ENCODE measurements around the gene LMNA. TPM values are rescaled to one million over a fixed set of nuclear protein-coding genes. Genes with fewer than 3 reads are reported as not detected.

Gene LMNA
- polyA plus RNA-seq, 1 of the 3 experiments (the other 2 are of a cell fraction): 983 TPM

DNA sequence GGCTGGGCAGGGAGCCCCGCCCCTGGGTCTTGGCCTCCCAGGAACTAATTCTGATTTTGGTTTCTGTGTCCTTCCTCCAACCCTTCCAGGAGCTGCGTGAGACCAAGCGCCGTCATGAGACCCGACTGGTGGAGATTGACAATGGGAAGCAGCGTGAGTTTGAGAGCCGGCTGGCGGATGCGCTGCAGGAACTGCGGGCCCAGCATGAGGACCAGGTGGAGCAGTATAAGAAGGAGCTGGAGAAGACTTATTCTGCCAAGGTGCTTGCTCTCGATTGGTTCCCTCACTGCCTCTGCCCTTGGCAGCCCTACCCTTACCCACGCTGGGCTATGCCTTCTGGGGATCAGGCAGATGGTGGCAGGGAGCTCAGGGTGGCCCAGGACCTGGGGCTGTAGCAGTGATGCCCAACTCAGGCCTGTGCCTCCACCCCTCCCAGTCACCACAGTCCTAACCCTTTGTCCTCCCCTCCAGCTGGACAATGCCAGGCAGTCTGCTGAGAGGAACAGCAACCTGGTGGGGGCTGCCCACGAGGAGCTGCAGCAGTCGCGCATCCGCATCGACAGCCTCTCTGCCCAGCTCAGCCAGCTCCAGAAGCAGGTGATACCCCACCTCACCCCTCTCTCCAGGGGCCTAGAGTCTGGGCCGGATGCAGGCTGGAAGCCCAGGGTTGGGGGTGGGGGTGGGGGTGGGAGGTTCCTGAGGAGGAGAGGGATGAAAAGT, 20.4 kb downstream of the LMNA start:
- Histone ChIP-seq H3K9me3 (no peaks in the 10 kb centered on the region), H3K4me1 (ENCODE audit: control insufficient read depth in 1 of 2, insufficient read depth in 2 of 2, low read depth in 1 of 2, low read length in 1 of 2) (peaks cover 5 to 7% of the 10 kb centered on the region in 2 experiments), H3K27me3 (ENCODE audit: insufficient read depth) (no peaks in the 10 kb centered on the region), H3K36me3 (replicated peaks in 1 of 2; ENCODE audit: control insufficient read depth in 1 of 2, insufficient read depth in 2 of 2, low read length in 1 of 2) (peaks cover 74 to 85% of the 10 kb centered on the region in 2 experiments), H3K9me2 (no peaks in the 10 kb centered on the region), H3K79me2 (ENCODE audit: insufficient read depth) (peaks cover 60% of the 10 kb centered on the region), H3F3A (replicated peaks; ENCODE audit: insufficient read depth) (peaks cover 93% of the 10 kb centered on the region), H3K9ac (no peak overlapping the region), H3K4me2 (no peak overlapping the region), H3K4me3 (ENCODE audit: low read depth in 2 of 2, low read length in 1 of 2) (no peak overlapping the region), H2AFZ (ENCODE audit: low read depth) (no peak overlapping the region), H3K27ac (ENCODE audit: low read depth in 2 of 2, low read length in 1 of 2) (peak overlapping the region in 1 of 2 experiments; percentile 29; a peak in 1 of 4 replicates), H4K20me1 (ENCODE audit: insufficient read depth) (peaks cover 96% of the 10 kb centered on the region)
- TF ChIP-seq FOXM1 (IDR thresholded peaks at IDR 0.05; ENCODE audit: low read depth) (no peak), SIN3A (IDR thresholded peaks at IDR 0.05; ENCODE audit: borderline replicate concordance, low read depth, low read length) (no peak), EZH2phosphoT487 (IDR thresholded peaks at IDR 0.05; ENCODE audit: borderline replicate concordance, low read depth) (no peak), YY1 (IDR thresholded peaks at IDR 0.05; ENCODE audit: low read depth) (no peak), EP300 (IDR thresholded peaks at IDR 0.05; ENCODE audit: borderline replicate concordance in 1 of 2, low read depth in 1 of 2, low read length in 1 of 2) (no peak), RFX5 (IDR thresholded peaks at IDR 0.05; ENCODE audit: low read length) (no peak), RAD21 (IDR thresholded peaks at IDR 0.05; ENCODE audit: low read length) (no peak), FOSL2 (IDR thresholded peaks at IDR 0.05; ENCODE audit: borderline replicate concordance, low read depth) (no peak), TEAD4 (IDR thresholded peaks at IDR 0.05; ENCODE audit: borderline replicate concordance, insufficient read depth) (no peak), GABPA (IDR thresholded peaks at IDR 0.05; ENCODE audit: low read depth) (no peak), MEF2A (IDR thresholded peaks at IDR 0.05; ENCODE audit: borderline replicate concordance, low read depth) (no peak), POLR2AphosphoS5 (IDR thresholded peaks at IDR 0.05; ENCODE audit: low read depth, low read length) (no peak), MAX (IDR thresholded peaks at IDR 0.05; ENCODE audit: low read depth) (no peak), TCF12 (IDR thresholded peaks at IDR 0.05) (no peak)
- TF ChIP-seq, protein P1, sequence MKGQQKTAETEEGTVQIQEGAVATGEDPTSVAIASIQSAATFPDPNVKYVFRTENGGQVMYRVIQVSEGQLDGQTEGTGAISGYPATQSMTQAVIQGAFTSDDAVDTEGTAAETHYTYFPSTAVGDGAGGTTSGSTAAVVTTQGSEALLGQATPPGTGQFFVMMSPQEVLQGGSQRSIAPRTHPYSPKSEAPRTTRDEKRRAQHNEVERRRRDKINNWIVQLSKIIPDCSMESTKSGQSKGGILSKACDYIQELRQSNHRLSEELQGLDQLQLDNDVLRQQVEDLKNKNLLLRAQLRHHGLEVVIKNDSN (IDR thresholded peaks at IDR 0.05; ENCODE audit: borderline replicate concordance, low read depth): no peak
- TF ChIP-seq, protein P2, sequence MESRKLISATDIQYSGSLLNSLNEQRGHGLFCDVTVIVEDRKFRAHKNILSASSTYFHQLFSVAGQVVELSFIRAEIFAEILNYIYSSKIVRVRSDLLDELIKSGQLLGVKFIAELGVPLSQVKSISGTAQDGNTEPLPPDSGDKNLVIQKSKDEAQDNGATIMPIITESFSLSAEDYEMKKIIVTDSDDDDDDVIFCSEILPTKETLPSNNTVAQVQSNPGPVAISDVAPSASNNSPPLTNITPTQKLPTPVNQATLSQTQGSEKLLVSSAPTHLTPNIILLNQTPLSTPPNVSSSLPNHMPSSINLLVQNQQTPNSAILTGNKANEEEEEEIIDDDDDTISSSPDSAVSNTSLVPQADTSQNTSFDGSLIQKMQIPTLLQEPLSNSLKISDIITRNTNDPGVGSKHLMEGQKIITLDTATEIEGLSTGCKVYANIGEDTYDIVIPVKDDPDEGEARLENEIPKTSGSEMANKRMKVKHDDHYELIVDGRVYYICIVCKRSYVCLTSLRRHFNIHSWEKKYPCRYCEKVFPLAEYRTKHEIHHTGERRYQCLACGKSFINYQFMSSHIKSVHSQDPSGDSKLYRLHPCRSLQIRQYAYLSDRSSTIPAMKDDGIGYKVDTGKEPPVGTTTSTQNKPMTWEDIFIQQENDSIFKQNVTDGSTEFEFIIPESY (IDR thresholded peaks at IDR 0.05; ENCODE audit: borderline replicate concordance, low read depth): no peak
- DNase-seq: no peak
- ChIA-PET POLR2A (interaction anchor here (0.6 kb wide), 1 partner anchor 8 kb away, joined by 3 read pairs; no protein-coding TSS in a partner anchor), CTCF (interaction anchor here (1.0 to 40.5 kb wide), 5 partner anchors 18 to 225 kb away, joined by 3 to 1559 read pairs (median 4); partner anchors contain the start of gene MEX3A)
- 94% methylated on average over 10 of the region's 18 CpGs for WGBS (ENCODE audit: low lambda C conversion rate)

All from SK-N-SH (cell line).